ENCODE measurements around the gene REG3A. TPM values are rescaled to one million over a fixed set of nuclear protein-coding genes. Genes with fewer than 3 reads are reported as not detected.

REG3A gene
- total RNA-seq, 3 donors from 2014 or later (not counting 1 experiment from before 2014, with no cell fraction given), result not detected

- Mint-ChIP-seq H3K36me3 (no peaks in the 10 kb centered on the region), H3K9me3 (peaks cover 13 to 15% of the 10 kb centered on the region in 2 donors), H3K27me3 (ENCODE audit: low read depth in 2 of 2) (no peaks in the 10 kb centered on the region), H3K4me3 (no peak overlapping the region), H3K4me1 (no peaks in the 10 kb centered on the region), H3K27ac (no peak overlapping the region)
- H3K4me1 ChIP-seq (ENCODE audit: control insufficient read depth, insufficient read depth, low read length), result no peaks in the 10 kb centered on the region
- H3K36me3 ChIP-seq (ENCODE audit: control insufficient read depth, insufficient read depth, low read length), result no peaks in the 10 kb centered on the region
- TF ChIP-seq CTCF (IDR thresholded peaks at IDR 0.05), result no peak
- ATAC-seq (no peak), DNase-seq (no peak)
- H3K27me3 ChIP-seq (ENCODE audit: control insufficient read depth, insufficient read depth, low read length), result no peaks in the 10 kb centered on the region
- intact Hi-C loops (cut with micrococcal nuclease), result no loop called here
- H3K4me3 ChIP-seq (ENCODE audit: low read length), result no peak overlapping the region
- H3K27ac ChIP-seq (ENCODE audit: low read length), result no peak overlapping the region
- WGBS (ENCODE audit: insufficient coverage), result no CpG with 5 or more reads among the region's 1 CpG
- H3K9me3 ChIP-seq (ENCODE audit: control insufficient read depth, insufficient read depth, low read length), result no peaks in the 10 kb centered on the region
Observed at GRCh38 chr2:79191081-79191480, 31.5 kb upstream of the REG3A start.

- no peak overlapping the region for H3K4me3 ChIP-seq (ENCODE audit: low read length)
- ATAC-seq, result no peak
- H3K27me3 Mint-ChIP-seq (ENCODE audit: low read depth in 2 of 2), result no peaks in the 10 kb centered on the region
- H3K9me3 Mint-ChIP-seq, result peaks cover 16 to 22% of the 10 kb centered on the region in 2 donors
- no peak for TF ChIP-seq CTCF (IDR thresholded peaks at IDR 0.05)
- H3K36me3 ChIP-seq (ENCODE audit: control insufficient read depth, insufficient read depth, low read length), result no peaks in the 10 kb centered on the region
- no peak overlapping the region for H3K27ac ChIP-seq (ENCODE audit: low read length)
- H3K4me3 Mint-ChIP-seq, result no peak overlapping the region
- H3K27ac Mint-ChIP-seq, result no peak overlapping the region
- H3K4me1 Mint-ChIP-seq, result no peaks in the 10 kb centered on the region
- intact Hi-C loops (cut with micrococcal nuclease), result no loop called here
- no peaks in the 10 kb centered on the region for H3K4me1 ChIP-seq (ENCODE audit: control insufficient read depth, insufficient read depth, low read length)
- H3K36me3 Mint-ChIP-seq, result no peaks in the 10 kb centered on the region
- no peaks in the 10 kb centered on the region for H3K9me3 ChIP-seq (ENCODE audit: control insufficient read depth, insufficient read depth, low read length)
- no peaks in the 10 kb centered on the region for H3K27me3 ChIP-seq (ENCODE audit: control insufficient read depth, insufficient read depth, low read length)
- WGBS (ENCODE audit: insufficient coverage), result 84% methylated on average over 2 of the region's 3 CpGs
- DNase-seq, result no peak
Observed at GRCh38 chr2:79189465-79189864, 29.9 kb upstream of the REG3A start.

- Mint-ChIP-seq H3K27ac (no peak overlapping the region), H3K27me3 (ENCODE audit: low read depth in 2 of 2) (no peaks in the 10 kb centered on the region), H3K9me3 (peaks cover 11 to 21% of the 10 kb centered on the region in 2 donors), H3K4me3 (no peak overlapping the region), H3K4me1 (no peaks in the 10 kb centered on the region), H3K36me3 (no peaks in the 10 kb centered on the region)
- TF ChIP-seq CTCF (IDR thresholded peaks at IDR 0.05), result no peak
- Histone ChIP-seq H3K4me3 (ENCODE audit: low read length) (no peak overlapping the region), H3K27ac (ENCODE audit: low read length) (no peak overlapping the region), H3K27me3 (ENCODE audit: control insufficient read depth, insufficient read depth, low read length) (no peaks in the 10 kb centered on the region), H3K4me1 (ENCODE audit: control insufficient read depth, insufficient read depth, low read length) (no peaks in the 10 kb centered on the region), H3K9me3 (ENCODE audit: control insufficient read depth, insufficient read depth, low read length) (peaks cover 3% of the 10 kb centered on the region), H3K36me3 (ENCODE audit: control insufficient read depth, insufficient read depth, low read length) (no peaks in the 10 kb centered on the region)
- ATAC-seq (no peak), DNase-seq (no peak)
- WGBS (ENCODE audit: insufficient coverage), result no CpG with 5 or more reads among the region's 2 CpGs
- intact Hi-C loops (cut with micrococcal nuclease), result no loop called here
Observed at GRCh38 chr2:79181617-79182016, 22.1 kb upstream of the REG3A start.

GRCh38 chr2:79180092-79180491 lies 20.5 kb upstream of the REG3A start:
- Histone ChIP-seq H3K27me3 (ENCODE audit: control insufficient read depth, insufficient read depth, low read length) (no peaks in the 10 kb centered on the region), H3K4me1 (ENCODE audit: control insufficient read depth, insufficient read depth, low read length) (no peaks in the 10 kb centered on the region), H3K4me3 (ENCODE audit: low read length) (no peak overlapping the region), H3K27ac (ENCODE audit: low read length) (no peak overlapping the region), H3K36me3 (ENCODE audit: control insufficient read depth, insufficient read depth, low read length) (no peaks in the 10 kb centered on the region), H3K9me3 (ENCODE audit: control insufficient read depth, insufficient read depth, low read length) (peaks cover 3% of the 10 kb centered on the region)
- intact Hi-C loops (cut with micrococcal nuclease), result no loop called here
- ATAC-seq, result no peak
- H3K27me3 Mint-ChIP-seq (ENCODE audit: low read depth in 2 of 2), result no peaks in the 10 kb centered on the region
- WGBS (ENCODE audit: insufficient coverage), result 57% methylated on average over 2 of the region's 2 CpGs
- no peaks in the 10 kb centered on the region for H3K36me3 Mint-ChIP-seq
- no peak for DNase-seq
- no peak overlapping the region for H3K4me3 Mint-ChIP-seq
- H3K4me1 Mint-ChIP-seq, result no peaks in the 10 kb centered on the region
- peaks cover 10 to 21% of the 10 kb centered on the region in 2 donors for H3K9me3 Mint-ChIP-seq
- no peak for TF ChIP-seq CTCF (IDR thresholded peaks at IDR 0.05)
- no peak overlapping the region for H3K27ac Mint-ChIP-seq

All from natural killer cell (primary cell).